ENCODE measurements around the gene ERC1.

Gene ERC1

GRCh38 chr12:1373901-1374735, 383.1 kb downstream of the ERC1 start:
- TF ChIP-seq CTCF (IDR thresholded peaks at IDR 0.05; ENCODE audit: low read depth, low read length), result no peak
- H3K4me3 ChIP-seq (replicated peaks in 1 of 2; ENCODE audit: low read depth in 2 of 2, low read length in 2 of 2), result no peak overlapping the region
- DNase-seq (ENCODE audit: low read depth in 2 of 2), result peak in 1 of 2 donors; percentile 70

DNA sequence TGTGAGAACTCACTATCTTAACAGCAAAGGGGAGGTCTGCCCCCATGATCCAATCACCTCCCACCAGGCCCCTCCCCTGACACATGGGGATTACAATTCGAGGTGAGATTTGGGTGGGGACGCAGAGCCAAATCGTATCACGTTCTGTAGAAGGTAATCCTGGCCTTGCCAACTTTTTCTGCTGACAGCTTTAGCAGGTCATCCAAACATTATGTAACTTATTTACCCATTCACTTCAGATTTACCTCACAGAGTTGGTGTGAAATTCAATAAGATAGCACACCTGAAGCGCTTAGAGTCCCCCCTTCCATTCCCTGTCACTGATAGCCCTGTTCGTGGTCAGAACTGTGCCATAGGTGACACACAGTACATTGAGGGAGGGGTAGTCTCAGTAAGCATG, 384.3 kb downstream of the ERC1 start:
- no peak for TF ChIP-seq CTCF (IDR thresholded peaks at IDR 0.05; ENCODE audit: low read depth, low read length)
- H3K4me3 ChIP-seq (replicated peaks in 1 of 2; ENCODE audit: low read depth in 2 of 2, low read length in 2 of 2), result no peak overlapping the region
- DNase-seq (ENCODE audit: low read depth in 2 of 2), result no peak

DNA sequence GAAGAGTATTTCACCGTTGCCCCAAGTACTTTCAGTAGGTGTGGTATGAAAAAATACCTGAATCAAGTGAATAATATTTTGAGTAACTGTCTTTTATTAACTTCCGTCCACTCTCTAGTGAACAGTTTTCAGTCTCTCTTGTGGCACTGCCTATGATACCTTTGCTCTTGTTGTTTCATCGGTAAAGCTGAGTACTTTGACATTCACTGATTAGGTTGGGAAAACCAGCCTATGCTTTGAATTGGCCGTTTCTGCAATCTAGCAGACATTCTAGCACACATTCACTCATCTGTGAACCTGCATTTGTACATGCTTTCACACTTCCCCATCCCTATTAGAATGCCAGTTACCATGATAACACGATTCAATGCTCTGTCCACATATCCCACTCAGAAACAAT, 386.1 kb downstream of the ERC1 start:
- TF ChIP-seq CTCF (IDR thresholded peaks at IDR 0.05; ENCODE audit: low read depth, low read length), result no peak
- no peak overlapping the region for H3K4me3 ChIP-seq (replicated peaks in 1 of 2; ENCODE audit: low read depth in 2 of 2, low read length in 2 of 2)
- no peak for DNase-seq (ENCODE audit: low read depth in 2 of 2)

GRCh38 chr12:1377681-1378080, 386.7 kb downstream of the ERC1 start:
- no peak for DNase-seq (ENCODE audit: low read depth in 2 of 2)
- no peak for TF ChIP-seq CTCF (IDR thresholded peaks at IDR 0.05; ENCODE audit: low read depth, low read length)
- no peak overlapping the region for H3K4me3 ChIP-seq (replicated peaks in 1 of 2; ENCODE audit: low read depth in 2 of 2, low read length in 2 of 2)

- no peak overlapping the region for H3K4me3 ChIP-seq (replicated peaks in 1 of 2; ENCODE audit: low read depth in 2 of 2, low read length in 2 of 2)
- DNase-seq (ENCODE audit: low read depth in 2 of 2), result no peak
- TF ChIP-seq CTCF (IDR thresholded peaks at IDR 0.05; ENCODE audit: low read depth, low read length), result no peak
Measured at GRCh38 chr12:1380171-1380851, 389.3 kb downstream of the ERC1 start.

GRCh38 chr12:1382151-1382550, 391.1 kb downstream of the ERC1 start:
- no peak for DNase-seq (ENCODE audit: low read depth in 2 of 2)
- TF ChIP-seq CTCF (IDR thresholded peaks at IDR 0.05; ENCODE audit: low read depth, low read length), result no peak
- H3K4me3 ChIP-seq (replicated peaks in 1 of 2; ENCODE audit: low read depth in 2 of 2, low read length in 2 of 2), result no peak overlapping the region

All from cardiac fibroblast (primary cell).